HepG2 (cell line): Measurements from ENCODE around the gene FAH. TPM values are rescaled to one million over a fixed set of nuclear protein-coding genes. Genes with fewer than 3 reads are reported as not detected.

Experiments
- ATF2 ChIP-seq: sonication (generic); formaldehyde crosslinking; IDR thresholded peaks from 2 replicates; pipeline ENCODE4 v1.4.0; 2020; ENCODE audit warnings: missing genetic modification reagents
- CEBPB ChIP-seq: IDR thresholded peaks from 2 replicates; pipeline ENCODE4 v1.6.1; 2011; ENCODE audit warnings: low read depth, low read length, improper control_type of control experiment, borderline replicate concordance
- EP300 ChIP-seq, 3 experiments: sonication (generic) in 1 of 3; formaldehyde crosslinking in 1 of 3; IDR thresholded peaks; 2 replicates each; pipeline versions ENCODE4 v1.5.1 to v1.6.1; 2011 to 2020; ENCODE audit warnings: low read depth in 2 of 3, low read length in 2 of 3, borderline replicate concordance in 1 of 3, improper control_type of control experiment in 1 of 3, mild to moderate bottlenecking in 1 of 3, missing genetic modification reagents in 1 of 3, moderate library complexity in 1 of 3
- FOXP1 ChIP-seq, 2 experiments: fragments of 450-650 bp in 1 of 2; IDR thresholded peaks; 2 replicates each; pipeline ENCODE4 v1.6.1; 2017 to 2018; ENCODE audit warnings: antibody characterized with exemption in 1 of 2
- HNF4G ChIP-seq, 2 experiments: sonication (generic) in 1 of 2; formaldehyde crosslinking in 1 of 2; IDR thresholded peaks; 2 replicates each; pipeline versions ENCODE4 v1.4.0 to v1.6.1; 2011 to 2020; ENCODE audit warnings: borderline replicate concordance in 2 of 2, low read depth in 2 of 2, mild to moderate bottlenecking in 2 of 2, low read length in 1 of 2, missing genetic modification reagents in 1 of 2, moderate library complexity in 1 of 2
- KLF16 ChIP-seq, 2 experiments: sonication (generic) in 1 of 2; formaldehyde crosslinking in 1 of 2; IDR thresholded peaks; 2 replicates each; pipeline versions ENCODE4 v1.6.1 to v1.8.0; 2016 to 2023; ENCODE audit warnings: missing genetic modification reagents in 2 of 2, missing compliant biosample characterization in 1 of 2
- MAX ChIP-seq: IDR thresholded peaks from 2 replicates; pipeline ENCODE4 v1.6.1; 2012; ENCODE audit warnings: inconsistent platforms
- MED13 ChIP-seq: sonication (generic); formaldehyde crosslinking; IDR thresholded peaks from 2 replicates; pipeline ENCODE4 v1.5.0; 2020; ENCODE audit warnings: missing genetic modification reagents
- PAF1 ChIP-seq: IDR thresholded peaks from 2 replicates; pipeline ENCODE4 v1.6.1; 2016; ENCODE audit warnings: missing genetic modification reagents, missing compliant biosample characterization
- POGK ChIP-seq: sonication (generic); formaldehyde crosslinking; conservative IDR thresholded peaks from 2 replicates; pipeline ENCODE4 v1.8.0; 2022; ENCODE audit warnings: mild to moderate bottlenecking, moderate library complexity, missing genetic modification reagents
- SIN3B ChIP-seq: fragments of 150-350 bp; IDR thresholded peaks from 2 replicates; pipeline ENCODE4 v1.6.1; 2014; ENCODE audit warnings: low read length
- SP5 ChIP-seq: IDR thresholded peaks from 2 replicates; pipeline ENCODE4 v1.6.1; 2016; ENCODE audit warnings: low read depth, borderline replicate concordance
- TEAD3 ChIP-seq: optimal IDR thresholded peaks from 2 replicates; pipeline ENCODE3; 2016; ENCODE audit warnings: borderline replicate concordance
- ZFP36L1 ChIP-seq: sonication (generic); formaldehyde crosslinking; IDR thresholded peaks from 2 replicates; pipeline ENCODE4 v1.8.0; 2022; ENCODE audit warnings: mild to moderate bottlenecking, missing genetic modification reagents, moderate library complexity
- ZMYM3 ChIP-seq: sonication (generic); formaldehyde crosslinking; IDR thresholded peaks from 2 replicates; pipeline ENCODE4 v1.5.1; 2020; ENCODE audit warnings: mild to moderate bottlenecking, missing genetic modification reagents
- ZNF274 ChIP-seq: sonication (generic); formaldehyde crosslinking; IDR thresholded peaks from 2 replicates; pipeline ENCODE4 v1.5.1; 2020; ENCODE audit warnings: mild to moderate bottlenecking, missing genetic modification reagents
- ZNF331 ChIP-seq: sonication (generic); formaldehyde crosslinking; IDR thresholded peaks from 2 replicates; pipeline ENCODE4 v1.4.0; 2020; ENCODE audit warnings: missing genetic modification reagents
- ZNF749 ChIP-seq: sonication (generic); formaldehyde crosslinking; IDR thresholded peaks from 2 replicates; pipeline ENCODE4 v1.8.0; 2022; ENCODE audit warnings: mild to moderate bottlenecking, missing genetic modification reagents, moderate library complexity, borderline replicate concordance
- ZSCAN12 ChIP-seq: sonication (generic); formaldehyde crosslinking; IDR thresholded peaks from 2 replicates; pipeline ENCODE4 v1.9.0; 2021; ENCODE audit warnings: mild to moderate bottlenecking, missing genetic modification reagents
- polyA plus RNA-seq, 8 experiments: library from polyadenylated mRNA; depleted of rRNA in 3 of 8; stranded (reverse) in 7 of 8; unstranded in 1 of 8; fragments of >200 nt; fragmentation: Illumina TruSeq in 4 of 8; extraction: Trizol in 4 of 8; gene quantifications; 2 replicates each; pipeline versions ENCODE4 v1.2.1 to v1.2.3, GENCODE V29; 2011 to 2016; ENCODE audit warnings: low read depth in 4 of 8, missing spikeins in 1 of 8, mixed read lengths in 1 of 8; ENCODE audit not compliant: insufficient read depth in 1 of 8
- total RNA-seq, 5 experiments: library from RNA; depleted of rRNA; stranded (reverse); fragments of >200 nt; fragmentation: Illumina TruSeq; extraction: Trizol; gene quantifications; 2 replicates each; pipeline ENCODE4 v1.2.3, GENCODE V29; 2016; ENCODE audit warnings: low read depth in 1 of 5
- TF ChIP-seq, protein P1 (sequence below): sonication (generic); formaldehyde crosslinking; IDR thresholded peaks from 2 replicates; pipeline ENCODE4 v1.9.0; 2022; ENCODE audit warnings: low read depth, missing genetic modification reagents
- TF ChIP-seq, protein P2 (sequence below): sonication (generic); IDR thresholded peaks from 2 replicates; pipeline ENCODE4 v1.6.1; 2016; ENCODE audit warnings: low read depth, borderline replicate concordance

Gene FAH
- total and polyA plus RNA-seq, 2 of the 13 experiments (the other 11 are each of a cell fraction or from before 2014, with no cell fraction given), result 36.6 to 75.0 TPM

GRCh38 chr15:80171787-80172186 lies 19.0 kb downstream of the FAH start (continued):
- TF ChIP-seq POGK (CRISPR knock-in tag) (peak; percentile 58; the same call in 1 of the 2 replicates), MED13 (CRISPR knock-in tag) (no peak), ATF2 (CRISPR knock-in tag) (0 out of 2 replicates have a peak, but pooled peaks have one; percentile 24), MAX (peak; percentile 38), ZMYM3 (0 out of 2 replicates have a peak, but pooled peaks have one; percentile 45), ZNF331 (CRISPR knock-in tag) (0 out of 2 replicates have a peak, but pooled peaks have one; percentile 13), EP300 (IDR thresholded peaks at IDR 0.05; ENCODE audit: low read depth in 2 of 2, low read length in 2 of 2) (peak in 1 of 2 experiments; percentile 69; a peak in 2 of 4 replicates), EP300 (CRISPR knock-in tag; IDR thresholded peaks at IDR 0.05; ENCODE audit: borderline replicate concordance) (peak; percentile 22; the same call in 1 of the 2 replicates), SIN3B (no peak), ZNF749 (CRISPR knock-in tag) (no peak), HNF4G (IDR thresholded peaks at IDR 0.05; ENCODE audit: borderline replicate concordance, low read depth, low read length) (peak; percentile 96), HNF4G (CRISPR knock-in tag; IDR thresholded peaks at IDR 0.05; ENCODE audit: borderline replicate concordance, low read depth) (peak; percentile 94; the same call in 1 of the 2 replicates), PAF1 (CRISPR knock-in tag) (no peak), KLF16 (CRISPR knock-in tag; IDR thresholded peaks at IDR 0.05) (no peak), ZNF274 (0 out of 2 replicates have a peak, but pooled peaks have one; percentile 41), SP5 (peak; percentile 49; the same call in 1 of the 2 replicates), ZFP36L1 (CRISPR knock-in tag) (0 out of 2 replicates have a peak, but pooled peaks have one; percentile 46), TEAD3 (peak; percentile 82), CEBPB (peak; percentile 63; the same call in 1 of the 2 replicates), FOXP1 (IDR thresholded peaks at IDR 0.05) (no peak), FOXP1 (CRISPR knock-in tag; IDR thresholded peaks at IDR 0.05) (0 out of 2 replicates have a peak, but pooled peaks have one; percentile 7), ZSCAN12 (CRISPR knock-in tag) (no peak)
- TF ChIP-seq, protein P1, sequence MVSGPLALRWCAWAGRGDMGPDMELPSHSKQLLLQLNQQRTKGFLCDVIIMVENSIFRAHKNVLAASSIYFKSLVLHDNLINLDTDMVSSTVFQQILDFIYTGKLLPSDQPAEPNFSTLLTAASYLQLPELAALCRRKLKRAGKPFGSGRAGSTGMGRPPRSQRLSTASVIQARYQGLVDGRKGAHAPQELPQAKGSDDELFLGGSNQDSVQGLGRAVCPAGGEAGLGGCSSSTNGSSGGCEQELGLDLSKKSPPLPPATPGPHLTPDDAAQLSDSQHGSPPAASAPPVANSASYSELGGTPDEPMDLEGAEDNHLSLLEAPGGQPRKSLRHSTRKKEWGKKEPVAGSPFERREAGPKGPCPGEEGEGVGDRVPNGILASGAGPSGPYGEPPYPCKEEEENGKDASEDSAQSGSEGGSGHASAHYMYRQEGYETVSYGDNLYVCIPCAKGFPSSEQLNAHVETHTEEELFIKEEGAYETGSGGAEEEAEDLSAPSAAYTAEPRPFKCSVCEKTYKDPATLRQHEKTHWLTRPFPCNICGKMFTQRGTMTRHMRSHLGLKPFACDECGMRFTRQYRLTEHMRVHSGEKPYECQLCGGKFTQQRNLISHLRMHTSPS (CRISPR knock-in tag), result peak; percentile 88; the same call in 1 of the 2 replicates
- TF ChIP-seq, protein P2, sequence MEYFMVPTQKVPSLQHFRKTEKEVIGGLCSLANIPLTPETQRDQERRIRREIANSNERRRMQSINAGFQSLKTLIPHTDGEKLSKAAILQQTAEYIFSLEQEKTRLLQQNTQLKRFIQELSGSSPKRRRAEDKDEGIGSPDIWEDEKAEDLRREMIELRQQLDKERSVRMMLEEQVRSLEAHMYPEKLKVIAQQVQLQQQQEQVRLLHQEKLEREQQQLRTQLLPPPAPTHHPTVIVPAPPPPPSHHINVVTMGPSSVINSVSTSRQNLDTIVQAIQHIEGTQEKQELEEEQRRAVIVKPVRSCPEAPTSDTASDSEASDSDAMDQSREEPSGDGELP, result peak; percentile 62; the same call in 1 of the 2 replicates
